GM23338 (cell line): ENCODE measurements around the gene GPATCH3. TPM values are rescaled to one million over a fixed set of nuclear protein-coding genes. Genes with fewer than 3 reads are reported as not detected.

Experiments used
- ATAC-seq: fragments of 200-7000 bp; cut with Tn5 transposase; 3 replicates; pipeline ENCODE4 v1.9.1; 2020
- DNase-seq: peaks from one replicate; pipeline ENCODE4 v3.0.0-alpha.2; 2015; ENCODE audit warnings: low spot score
- H2AFZ ChIP-seq: fragments of 200-600 bp; sonication (generic); 2 replicates; pipeline ENCODE4 v1.8.0; 2016; ENCODE audit warnings: antibody characterized with exemption, mild to moderate bottlenecking, moderate library complexity
- H3F3A ChIP-seq: fragments of 200-600 bp; sonication (generic); replicated peaks from 2 replicates; pipeline ENCODE4 v1.8.0; 2017; ENCODE audit warnings: antibody characterized with exemption, mixed run types, low read depth
- H3K27ac ChIP-seq: fragments of 200-600 bp; sonication (generic); 2 replicates; pipeline ENCODE4 v1.6.1; 2016; ENCODE audit warnings: low read depth
- H3K27me3 ChIP-seq: fragments of 200-600 bp; sonication (generic); 2 replicates; pipeline ENCODE4 v1.8.0; 2016; ENCODE audit warnings: mild to moderate bottlenecking, mixed run types, moderate library complexity; ENCODE audit not compliant: insufficient read depth
- H3K36me3 ChIP-seq: fragments of 200-600 bp; sonication (generic); 2 replicates; pipeline ENCODE4 v1.8.0; 2016; ENCODE audit warnings: mild to moderate bottlenecking; ENCODE audit not compliant: insufficient read depth
- H3K4me1 ChIP-seq: fragments of 200-600 bp; sonication (generic); 2 replicates; pipeline ENCODE4 v1.8.0; 2016; ENCODE audit warnings: mild to moderate bottlenecking, moderate library complexity; ENCODE audit not compliant: insufficient read depth
- H3K4me2 ChIP-seq: fragments of 200-600 bp; sonication (generic); 2 replicates; pipeline ENCODE4 v1.7.1; 2017; ENCODE audit warnings: mixed run types
- H3K4me3 ChIP-seq: fragments of 200-600 bp; sonication (generic); 2 replicates; pipeline ENCODE4 v1.6.1; 2016; ENCODE audit warnings: mixed run types
- H3K79me2 ChIP-seq: fragments of 200-600 bp; sonication (generic); replicated peaks from 2 replicates; pipeline ENCODE4 v1.8.0; 2017; ENCODE audit warnings: mild to moderate bottlenecking; ENCODE audit not compliant: insufficient read depth
- H3K9me2 ChIP-seq: fragments of 200-600 bp; sonication (generic); 2 replicates; pipeline ENCODE4 v1.8.0; 2017; ENCODE audit not compliant: insufficient read depth
- H4K20me1 ChIP-seq: fragments of 200-600 bp; sonication (generic); replicated peaks from 2 replicates; pipeline ENCODE4 v1.8.0; 2017; ENCODE audit warnings: mild to moderate bottlenecking; ENCODE audit not compliant: insufficient read depth
- H3K27ac Mint-ChIP-seq: 2 replicates; pipeline ENCODE4 v1.8.0; 2020; ENCODE audit warnings: inconsistent platforms, mild to moderate bottlenecking, moderate library complexity, mixed read lengths
- H3K27me3 Mint-ChIP-seq: 3 replicates; pipeline ENCODE4 v1.8.0; 2022; ENCODE audit warnings: low read depth, mild to moderate bottlenecking, moderate library complexity, mixed read lengths, inconsistent platforms; ENCODE audit not compliant: insufficient read depth, poor library complexity
- H3K36me3 Mint-ChIP-seq: 3 replicates; pipeline ENCODE4 v1.8.0; 2021; ENCODE audit warnings: low read depth, mild to moderate bottlenecking, inconsistent platforms, moderate library complexity, mixed read lengths
- H3K4me1 Mint-ChIP-seq: 3 replicates; pipeline ENCODE4 v1.8.0; 2020; ENCODE audit warnings: mild to moderate bottlenecking, inconsistent platforms, mixed read lengths
- H3K4me3 Mint-ChIP-seq: 3 replicates; pipeline ENCODE4 v1.8.0; 2021; ENCODE audit warnings: moderate library complexity, mild to moderate bottlenecking, inconsistent platforms, mixed read lengths
- H3K9me3 Mint-ChIP-seq: 3 replicates; pipeline ENCODE4 v1.8.0; 2020; ENCODE audit warnings: moderate library complexity, mild to moderate bottlenecking, inconsistent platforms, mixed read lengths
- CREB1 ChIP-seq: fragments of 250-450 bp; sonication (Bioruptor Pico); IDR thresholded peaks from 2 replicates; pipeline ENCODE4 v1.5.0; 2020; ENCODE audit warnings: low read depth, mild to moderate bottlenecking, moderate library complexity
- EZH2 ChIP-seq: fragments of 200-600 bp; sonication (generic); IDR thresholded peaks from one replicate; pipeline ENCODE4 v1.8.0; 2017; ENCODE audit warnings: antibody characterized with exemption, mild to moderate bottlenecking, low read depth; ENCODE audit not compliant: unreplicated experiment
- EZH2phosphoT487 ChIP-seq: fragments of 200-600 bp; sonication (generic); IDR thresholded peaks from one replicate; pipeline ENCODE4 v1.8.1; 2018; ENCODE audit warnings: antibody characterized with exemption; ENCODE audit not compliant: unreplicated experiment
- JUNB ChIP-seq: IDR thresholded peaks from one replicate; pipeline ENCODE4 v1.6.1; 2016; ENCODE audit warnings: antibody characterized with exemption; ENCODE audit not compliant: unreplicated experiment
- NANOG ChIP-seq: IDR thresholded peaks from 2 replicates; pipeline ENCODE4 v1.6.1; 2016; ENCODE audit warnings: antibody characterized with exemption, borderline replicate concordance
- POLR2AphosphoS5 ChIP-seq: IDR thresholded peaks from 2 replicates; pipeline ENCODE4 v1.6.1; 2016; ENCODE audit warnings: antibody characterized with exemption, low read depth
- STAT1 ChIP-seq: IDR thresholded peaks from one replicate; pipeline ENCODE4 v1.6.1; 2016; ENCODE audit warnings: antibody characterized with exemption; ENCODE audit not compliant: unreplicated experiment
- ZNF114 ChIP-seq: fragments of 250-450 bp; sonication (Bioruptor Pico); IDR thresholded peaks from 2 replicates; pipeline ENCODE4 v1.5.0; 2020; ENCODE audit warnings: mild to moderate bottlenecking, moderate library complexity
- ZNF331 ChIP-seq: fragments of 250-450 bp; sonication (Bioruptor Pico); IDR thresholded peaks from 2 replicates; pipeline ENCODE4 v1.5.0; 2020; ENCODE audit warnings: low read depth, mild to moderate bottlenecking, moderate library complexity
- polyA plus RNA-seq: library from polyadenylated mRNA; unstranded; fragments of >200 nt; fragmentation: Nextera tagmentation; extraction: Ambion mirVana; gene quantifications from 2 replicates; pipeline ENCODE4 v1.2.1, GENCODE V29; 2016
- total RNA-seq: library from RNA; depleted of rRNA; stranded (reverse); fragments of >200 nt; shearing (Covaris generic); gene quantifications from 2 replicates; pipeline ENCODE4 v1.2.3, GENCODE V29; 2014
- TF ChIP-seq, protein P1 (sequence below), 2 experiments: fragments of 200-600 bp in 1 of 2; sonication (generic) in 1 of 2; conservative IDR thresholded peaks; 2 replicates each; pipeline versions ENCODE4 v1.5.1 to v1.6.1; 2016 to 2017; ENCODE audit warnings: antibody characterized with exemption in 2 of 2, low read depth in 2 of 2, mild to moderate bottlenecking in 2 of 2, moderate library complexity in 1 of 2
- TF ChIP-seq, protein P2 (sequence below): fragments of 250-450 bp; sonication (Bioruptor Pico); IDR thresholded peaks from 2 replicates; pipeline ENCODE4 v1.5.0; 2020; ENCODE audit warnings: mild to moderate bottlenecking, moderate library complexity
- TF ChIP-seq, protein P3 (sequence below): IDR thresholded peaks from 2 replicates; pipeline ENCODE4 v1.6.1; 2016; ENCODE audit warnings: antibody characterized with exemption
- TF ChIP-seq, protein P4 (sequence below): IDR thresholded peaks from one replicate; pipeline ENCODE4 v1.6.1; 2018; ENCODE audit warnings: antibody characterized with exemption; ENCODE audit not compliant: unreplicated experiment

GPATCH3 gene
- total and polyA plus RNA-seq, 2 experiments from 2014 or later = 10.5 to 13.0 TPM

DNA sequence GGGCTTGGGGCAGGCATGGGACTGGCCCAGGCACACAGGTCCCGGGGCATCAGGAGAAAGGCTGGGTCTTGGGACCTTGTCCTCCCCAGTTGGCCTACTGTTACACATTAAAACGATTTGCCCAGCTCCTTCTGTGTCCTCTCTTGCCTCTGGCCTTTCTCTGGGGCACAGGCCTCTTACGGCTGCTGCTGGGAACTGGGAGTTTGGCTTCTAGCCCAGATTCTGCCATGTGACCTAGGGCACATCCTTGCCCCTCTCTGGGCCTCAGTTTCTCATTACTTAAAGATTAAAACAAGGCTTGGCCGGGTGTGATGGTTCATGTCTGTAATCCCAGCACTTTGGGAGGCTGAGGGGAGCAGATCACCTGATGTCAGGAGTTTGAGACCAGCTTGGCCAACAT is 46.0 kb upstream of the GPATCH3 start:
- Histone ChIP-seq H3K36me3 (peaks cover 34% of the 10 kb centered on the region), H4K20me1 (peaks cover 5% of the 10 kb centered on the region), H3K9me2 (no peaks in the 10 kb centered on the region), H2AFZ (no peak overlapping the region), H3F3A (peaks cover 28% of the 10 kb centered on the region), H3K79me2 (no peaks in the 10 kb centered on the region), H3K27ac (no peak overlapping the region; the same call in 1 of the 2 replicates), H3K4me3 (no peak overlapping the region), H3K4me1 (no peaks in the 10 kb centered on the region), H3K4me2 (no peak overlapping the region), H3K27me3 (no peaks in the 10 kb centered on the region)
- H3K4me1 Mint-ChIP-seq = no peaks in the 10 kb centered on the region
- DNase-seq (no peak), ATAC-seq (no peak)
- peaks cover 74% of the 10 kb centered on the region for H3K36me3 Mint-ChIP-seq
- H3K9me3 Mint-ChIP-seq = no peaks in the 10 kb centered on the region
- H3K4me3 Mint-ChIP-seq = no peak overlapping the region
- H3K27ac Mint-ChIP-seq = no peak overlapping the region
- peaks cover 9% of the 10 kb centered on the region for H3K27me3 Mint-ChIP-seq
- TF ChIP-seq EZH2 = no peak
- no peak for TF ChIP-seq CREB1 (CRISPR knock-in tag)
- TF ChIP-seq, protein P1, sequence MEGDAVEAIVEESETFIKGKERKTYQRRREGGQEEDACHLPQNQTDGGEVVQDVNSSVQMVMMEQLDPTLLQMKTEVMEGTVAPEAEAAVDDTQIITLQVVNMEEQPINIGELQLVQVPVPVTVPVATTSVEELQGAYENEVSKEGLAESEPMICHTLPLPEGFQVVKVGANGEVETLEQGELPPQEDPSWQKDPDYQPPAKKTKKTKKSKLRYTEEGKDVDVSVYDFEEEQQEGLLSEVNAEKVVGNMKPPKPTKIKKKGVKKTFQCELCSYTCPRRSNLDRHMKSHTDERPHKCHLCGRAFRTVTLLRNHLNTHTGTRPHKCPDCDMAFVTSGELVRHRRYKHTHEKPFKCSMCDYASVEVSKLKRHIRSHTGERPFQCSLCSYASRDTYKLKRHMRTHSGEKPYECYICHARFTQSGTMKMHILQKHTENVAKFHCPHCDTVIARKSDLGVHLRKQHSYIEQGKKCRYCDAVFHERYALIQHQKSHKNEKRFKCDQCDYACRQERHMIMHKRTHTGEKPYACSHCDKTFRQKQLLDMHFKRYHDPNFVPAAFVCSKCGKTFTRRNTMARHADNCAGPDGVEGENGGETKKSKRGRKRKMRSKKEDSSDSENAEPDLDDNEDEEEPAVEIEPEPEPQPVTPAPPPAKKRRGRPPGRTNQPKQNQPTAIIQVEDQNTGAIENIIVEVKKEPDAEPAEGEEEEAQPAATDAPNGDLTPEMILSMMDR (conservative IDR thresholded peaks at IDR 0.05; ENCODE audit: low read depth in 2 of 2) = no peak
- no peak for TF ChIP-seq STAT1
- TF ChIP-seq, protein P2, sequence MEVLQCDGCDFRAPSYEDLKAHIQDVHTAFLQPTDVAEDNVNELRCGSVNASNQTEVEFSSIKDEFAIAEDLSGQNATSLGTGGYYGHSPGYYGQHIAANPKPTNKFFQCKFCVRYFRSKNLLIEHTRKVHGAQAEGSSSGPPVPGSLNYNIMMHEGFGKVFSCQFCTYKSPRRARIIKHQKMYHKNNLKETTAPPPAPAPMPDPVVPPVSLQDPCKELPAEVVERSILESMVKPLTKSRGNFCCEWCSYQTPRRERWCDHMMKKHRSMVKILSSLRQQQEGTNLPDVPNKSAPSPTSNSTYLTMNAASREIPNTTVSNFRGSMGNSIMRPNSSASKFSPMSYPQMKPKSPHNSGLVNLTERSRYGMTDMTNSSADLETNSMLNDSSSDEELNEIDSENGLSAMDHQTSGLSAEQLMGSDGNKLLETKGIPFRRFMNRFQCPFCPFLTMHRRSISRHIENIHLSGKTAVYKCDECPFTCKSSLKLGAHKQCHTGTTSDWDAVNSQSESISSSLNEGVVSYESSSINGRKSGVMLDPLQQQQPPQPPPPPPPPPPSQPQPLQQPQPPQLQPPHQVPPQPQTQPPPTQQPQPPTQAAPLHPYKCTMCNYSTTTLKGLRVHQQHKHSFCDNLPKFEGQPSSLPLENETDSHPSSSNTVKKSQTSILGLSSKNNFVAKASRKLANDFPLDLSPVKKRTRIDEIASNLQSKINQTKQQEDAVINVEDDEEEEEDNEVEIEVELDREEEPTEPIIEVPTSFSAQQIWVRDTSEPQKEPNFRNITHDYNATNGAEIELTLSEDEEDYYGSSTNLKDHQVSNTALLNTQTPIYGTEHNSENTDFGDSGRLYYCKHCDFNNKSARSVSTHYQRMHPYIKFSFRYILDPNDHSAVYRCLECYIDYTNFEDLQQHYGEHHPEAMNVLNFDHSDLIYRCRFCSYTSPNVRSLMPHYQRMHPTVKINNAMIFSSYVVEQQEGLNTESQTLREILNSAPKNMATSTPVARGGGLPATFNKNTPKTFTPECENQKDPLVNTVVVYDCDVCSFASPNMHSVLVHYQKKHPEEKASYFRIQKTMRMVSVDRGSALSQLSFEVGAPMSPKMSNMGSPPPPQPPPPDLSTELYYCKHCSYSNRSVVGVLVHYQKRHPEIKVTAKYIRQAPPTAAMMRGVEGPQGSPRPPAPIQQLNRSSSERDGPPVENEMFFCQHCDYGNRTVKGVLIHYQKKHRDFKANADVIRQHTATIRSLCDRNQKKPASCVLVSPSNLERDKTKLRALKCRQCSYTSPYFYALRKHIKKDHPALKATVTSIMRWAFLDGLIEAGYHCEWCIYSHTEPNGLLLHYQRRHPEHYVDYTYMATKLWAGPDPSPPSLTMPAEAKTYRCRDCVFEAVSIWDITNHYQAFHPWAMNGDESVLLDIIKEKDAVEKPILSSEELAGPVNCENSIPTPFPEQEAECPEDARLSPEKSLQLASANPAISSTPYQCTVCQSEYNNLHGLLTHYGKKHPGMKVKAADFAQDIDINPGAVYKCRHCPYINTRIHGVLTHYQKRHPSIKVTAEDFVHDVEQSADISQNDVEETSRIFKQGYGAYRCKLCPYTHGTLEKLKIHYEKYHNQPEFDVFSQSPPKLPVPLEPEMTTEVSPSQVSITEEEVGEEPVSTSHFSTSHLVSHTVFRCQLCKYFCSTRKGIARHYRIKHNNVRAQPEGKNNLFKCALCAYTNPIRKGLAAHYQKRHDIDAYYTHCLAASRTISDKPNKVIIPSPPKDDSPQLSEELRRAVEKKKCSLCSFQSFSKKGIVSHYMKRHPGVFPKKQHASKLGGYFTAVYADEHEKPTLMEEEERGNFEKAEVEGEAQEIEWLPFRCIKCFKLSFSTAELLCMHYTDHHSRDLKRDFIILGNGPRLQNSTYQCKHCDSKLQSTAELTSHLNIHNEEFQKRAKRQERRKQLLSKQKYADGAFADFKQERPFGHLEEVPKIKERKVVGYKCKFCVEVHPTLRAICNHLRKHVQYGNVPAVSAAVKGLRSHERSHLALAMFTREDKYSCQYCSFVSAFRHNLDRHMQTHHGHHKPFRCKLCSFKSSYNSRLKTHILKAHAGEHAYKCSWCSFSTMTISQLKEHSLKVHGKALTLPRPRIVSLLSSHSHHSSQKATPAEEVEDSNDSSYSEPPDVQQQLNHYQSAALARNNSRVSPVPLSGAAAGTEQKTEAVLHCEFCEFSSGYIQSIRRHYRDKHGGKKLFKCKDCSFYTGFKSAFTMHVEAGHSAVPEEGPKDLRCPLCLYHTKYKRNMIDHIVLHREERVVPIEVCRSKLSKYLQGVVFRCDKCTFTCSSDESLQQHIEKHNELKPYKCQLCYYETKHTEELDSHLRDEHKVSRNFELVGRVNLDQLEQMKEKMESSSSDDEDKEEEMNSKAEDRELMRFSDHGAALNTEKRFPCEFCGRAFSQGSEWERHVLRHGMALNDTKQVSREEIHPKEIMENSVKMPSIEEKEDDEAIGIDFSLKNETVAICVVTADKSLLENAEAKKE (CRISPR knock-in tag) = no peak
- TF ChIP-seq, protein P3, sequence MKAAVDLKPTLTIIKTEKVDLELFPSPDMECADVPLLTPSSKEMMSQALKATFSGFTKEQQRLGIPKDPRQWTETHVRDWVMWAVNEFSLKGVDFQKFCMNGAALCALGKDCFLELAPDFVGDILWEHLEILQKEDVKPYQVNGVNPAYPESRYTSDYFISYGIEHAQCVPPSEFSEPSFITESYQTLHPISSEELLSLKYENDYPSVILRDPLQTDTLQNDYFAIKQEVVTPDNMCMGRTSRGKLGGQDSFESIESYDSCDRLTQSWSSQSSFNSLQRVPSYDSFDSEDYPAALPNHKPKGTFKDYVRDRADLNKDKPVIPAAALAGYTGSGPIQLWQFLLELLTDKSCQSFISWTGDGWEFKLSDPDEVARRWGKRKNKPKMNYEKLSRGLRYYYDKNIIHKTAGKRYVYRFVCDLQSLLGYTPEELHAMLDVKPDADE = no peak
- no peak for TF ChIP-seq ZNF114 (CRISPR knock-in tag)
- no peak for TF ChIP-seq ZNF331 (CRISPR knock-in tag)
- TF ChIP-seq, protein P4, sequence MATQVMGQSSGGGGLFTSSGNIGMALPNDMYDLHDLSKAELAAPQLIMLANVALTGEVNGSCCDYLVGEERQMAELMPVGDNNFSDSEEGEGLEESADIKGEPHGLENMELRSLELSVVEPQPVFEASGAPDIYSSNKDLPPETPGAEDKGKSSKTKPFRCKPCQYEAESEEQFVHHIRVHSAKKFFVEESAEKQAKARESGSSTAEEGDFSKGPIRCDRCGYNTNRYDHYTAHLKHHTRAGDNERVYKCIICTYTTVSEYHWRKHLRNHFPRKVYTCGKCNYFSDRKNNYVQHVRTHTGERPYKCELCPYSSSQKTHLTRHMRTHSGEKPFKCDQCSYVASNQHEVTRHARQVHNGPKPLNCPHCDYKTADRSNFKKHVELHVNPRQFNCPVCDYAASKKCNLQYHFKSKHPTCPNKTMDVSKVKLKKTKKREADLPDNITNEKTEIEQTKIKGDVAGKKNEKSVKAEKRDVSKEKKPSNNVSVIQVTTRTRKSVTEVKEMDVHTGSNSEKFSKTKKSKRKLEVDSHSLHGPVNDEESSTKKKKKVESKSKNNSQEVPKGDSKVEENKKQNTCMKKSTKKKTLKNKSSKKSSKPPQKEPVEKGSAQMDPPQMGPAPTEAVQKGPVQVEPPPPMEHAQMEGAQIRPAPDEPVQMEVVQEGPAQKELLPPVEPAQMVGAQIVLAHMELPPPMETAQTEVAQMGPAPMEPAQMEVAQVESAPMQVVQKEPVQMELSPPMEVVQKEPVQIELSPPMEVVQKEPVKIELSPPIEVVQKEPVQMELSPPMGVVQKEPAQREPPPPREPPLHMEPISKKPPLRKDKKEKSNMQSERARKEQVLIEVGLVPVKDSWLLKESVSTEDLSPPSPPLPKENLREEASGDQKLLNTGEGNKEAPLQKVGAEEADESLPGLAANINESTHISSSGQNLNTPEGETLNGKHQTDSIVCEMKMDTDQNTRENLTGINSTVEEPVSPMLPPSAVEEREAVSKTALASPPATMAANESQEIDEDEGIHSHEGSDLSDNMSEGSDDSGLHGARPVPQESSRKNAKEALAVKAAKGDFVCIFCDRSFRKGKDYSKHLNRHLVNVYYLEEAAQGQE = no peak
- TF ChIP-seq JUNB = no peak
- no peak for TF ChIP-seq EZH2phosphoT487
- TF ChIP-seq NANOG = no peak
- no peak for TF ChIP-seq POLR2AphosphoS5
